T-helper 2 cell treated with Interferon-gamma antibody and Interleukin-4, amounts not matched to agents 100 ng/mL and 5 ng/mL, for 36 hours (primary cell): Measurements from ENCODE around the gene ZNF521. TPM values are rescaled to one million over a fixed set of nuclear protein-coding genes. Genes with fewer than 3 reads are reported as not detected.
"Not testable (repeated sequence)": the region's sequence is repeated elsewhere in the genome, so short reads cannot be mapped to it uniquely, and the experiment has no call there.

ENCODE experiments used
- intact Hi-C: fragments of 100-400 bp; cut with micrococcal nuclease; formaldehyde crosslinking; loops from one replicate; pipeline ENCODE4 v1.15.1; 2023
- total RNA-seq: library from RNA; stranded (reverse); gene quantifications from 2 replicates; pipeline ENCODE4 v1.2.3, GENCODE V29; 2022

Gene ZNF521
- total RNA-seq, 1 donor from 2014 or later = not detected

- intact Hi-C loops = no loop called here
Observed at GRCh38 chr18:25291150-25291549, 60.8 kb downstream of the ZNF521 start.

- intact Hi-C loops = no loop called here
Observed at GRCh38 chr18:25289001-25289631, 62.9 kb downstream of the ZNF521 start.

DNA sequence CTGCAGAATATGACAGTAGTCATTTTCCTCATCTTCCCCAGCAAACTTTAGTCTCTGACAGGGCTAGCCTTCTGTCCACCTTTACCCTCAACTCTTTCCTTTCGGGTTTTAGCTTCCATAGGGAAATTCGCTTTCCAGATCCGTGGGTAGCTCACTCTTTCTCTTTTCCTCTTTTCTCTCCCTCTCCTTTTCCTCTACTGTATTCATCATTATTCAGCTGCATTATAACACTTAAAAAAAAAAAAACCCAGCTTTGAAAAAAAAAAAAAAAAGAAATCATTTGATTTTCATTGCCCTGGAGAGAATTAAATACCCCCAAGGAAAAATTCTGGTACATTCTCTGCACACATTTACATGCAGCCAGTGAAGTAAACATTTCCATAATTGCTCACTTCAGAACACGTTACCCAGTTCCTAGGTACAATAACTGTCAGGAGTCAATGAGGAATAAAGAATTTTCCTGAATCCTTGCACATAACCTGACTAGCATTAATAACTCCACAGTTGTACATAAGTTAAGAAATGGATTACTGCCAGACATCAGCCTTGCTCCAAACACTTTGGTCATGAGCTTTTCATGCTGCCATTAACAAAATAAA, 63.5 kb downstream of the ZNF521 start:
- intact Hi-C loops = no loop called here

- intact Hi-C loops = no loop called here
Observed at GRCh38 chr18:25287106-25287505, 64.9 kb downstream of the ZNF521 start.

- intact Hi-C loops = no loop called here
Observed at GRCh38 chr18:25284861-25285550, 67.0 kb downstream of the ZNF521 start.

- intact Hi-C loops = no loop called here
Observed at GRCh38 chr18:25284281-25284680, 67.7 kb downstream of the ZNF521 start.

GRCh38 chr18:25283781-25284180, 68.2 kb downstream of the ZNF521 start:
- intact Hi-C loops = no loop called here

DNA sequence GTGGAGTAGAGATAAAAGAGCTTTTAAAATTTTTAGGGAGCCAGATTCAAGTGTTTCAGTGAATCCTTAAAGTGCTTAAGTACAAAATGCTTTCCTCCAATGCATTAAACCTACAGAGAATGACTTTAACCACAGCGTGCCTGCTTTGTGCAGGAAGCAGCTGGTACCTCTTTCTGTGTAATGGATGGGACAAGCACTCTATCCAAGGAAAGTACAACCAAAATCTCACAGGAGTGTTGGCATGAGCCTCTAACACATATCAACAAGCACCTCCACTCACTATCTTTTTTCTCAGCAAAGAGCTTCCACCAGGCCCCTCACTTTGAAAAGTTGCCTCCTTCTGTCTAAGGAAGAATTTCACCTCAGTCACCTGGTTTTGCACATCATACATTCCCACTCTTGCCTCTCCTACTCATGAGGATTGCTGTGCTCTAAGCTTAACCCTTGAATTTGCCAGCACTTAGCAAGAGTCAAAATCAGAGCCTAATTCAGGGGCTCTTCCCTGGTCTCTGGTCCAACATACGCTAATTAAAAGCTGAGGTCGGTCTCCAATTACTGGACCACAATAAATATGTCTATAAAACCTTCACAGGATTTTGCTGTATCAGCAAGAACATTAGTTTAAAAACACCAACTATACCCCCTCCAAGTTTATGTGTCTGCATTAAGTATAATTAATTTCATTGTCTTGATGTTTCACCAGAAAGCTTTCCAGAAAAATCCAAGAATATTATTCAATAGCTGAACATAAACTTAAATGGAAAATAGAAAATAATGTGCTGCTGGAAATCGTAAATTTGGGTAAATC, 68.9 kb downstream of the ZNF521 start:
- intact Hi-C loops = no loop called here

DNA sequence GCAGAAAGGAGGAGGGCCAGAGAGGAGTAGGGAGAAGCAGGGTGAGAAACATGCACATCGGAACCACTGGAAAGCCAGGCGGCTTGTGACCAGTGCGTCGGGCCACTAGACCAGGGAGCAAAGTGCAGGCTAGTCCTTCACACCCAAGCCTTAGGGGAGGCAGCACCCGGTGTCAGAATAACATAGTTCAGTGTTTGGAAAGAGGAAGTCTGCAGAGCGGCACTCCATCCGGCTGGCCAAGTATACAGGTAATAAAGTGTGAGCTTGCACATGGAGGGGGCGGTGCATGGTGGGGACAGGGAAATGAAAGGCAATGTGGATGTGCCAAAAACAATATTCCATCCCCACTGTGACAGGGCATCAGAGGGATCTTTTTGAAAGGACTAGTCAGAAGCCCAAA, 69.7 kb downstream of the ZNF521 start:
- intact Hi-C loops = no loop called here

DNA sequence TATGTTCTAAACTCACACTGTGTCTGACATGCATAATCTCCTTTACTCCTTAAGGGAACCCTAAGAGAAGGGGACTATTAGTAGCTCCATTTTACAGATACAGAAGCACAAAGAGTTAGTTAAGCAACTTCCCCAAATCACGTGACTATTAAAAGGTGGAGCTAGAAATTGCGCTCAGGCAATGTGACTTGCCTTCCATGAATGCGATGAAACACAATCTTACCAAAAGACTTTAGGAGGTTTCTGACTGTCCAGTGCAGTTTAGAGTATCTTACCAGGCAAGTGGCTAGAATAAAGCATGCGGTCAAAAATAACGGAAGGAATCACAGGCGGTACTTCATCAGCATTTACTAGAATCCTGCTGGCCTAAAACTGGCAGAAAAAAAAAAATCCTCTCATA, 70.4 kb downstream of the ZNF521 start:
- intact Hi-C loops = no loop called here

DNA sequence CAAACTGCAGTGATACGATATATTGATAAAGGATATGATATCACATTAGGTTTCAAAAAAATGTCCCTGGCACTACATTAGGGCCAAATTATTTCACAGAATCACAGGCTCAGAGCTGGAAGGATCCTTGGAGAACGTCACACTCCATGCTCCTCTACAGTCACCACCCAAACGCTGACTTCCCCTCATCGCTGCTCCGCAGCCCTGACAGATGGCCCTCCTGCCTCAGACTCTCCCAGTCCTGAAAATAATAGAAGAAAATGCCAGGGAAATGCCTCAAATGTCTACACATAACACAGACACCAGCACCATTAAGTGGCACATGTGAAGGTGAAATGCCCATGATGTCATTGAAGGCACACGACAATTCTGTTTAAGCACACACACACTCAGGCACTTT, 72.0 kb downstream of the ZNF521 start:
- intact Hi-C loops = no loop called here

DNA sequence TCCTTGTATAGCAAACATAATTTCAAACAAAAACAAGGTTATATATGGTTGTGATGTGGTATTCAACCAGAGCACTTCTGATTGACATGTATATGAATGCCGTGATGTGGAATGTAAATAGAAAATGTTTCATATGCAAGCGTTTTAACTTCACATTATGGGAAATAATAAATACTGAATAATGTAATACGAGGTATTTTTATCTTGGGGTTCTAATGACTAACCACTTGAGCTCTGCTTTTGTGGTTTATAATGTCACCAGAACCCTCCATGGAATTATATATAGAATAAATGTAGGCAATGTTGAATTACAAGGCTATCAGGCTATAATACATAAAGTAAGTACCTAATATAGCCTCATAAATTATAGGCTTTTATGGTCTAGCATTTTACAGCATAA, 72.4 kb downstream of the ZNF521 start:
- intact Hi-C loops = no loop called here

DNA sequence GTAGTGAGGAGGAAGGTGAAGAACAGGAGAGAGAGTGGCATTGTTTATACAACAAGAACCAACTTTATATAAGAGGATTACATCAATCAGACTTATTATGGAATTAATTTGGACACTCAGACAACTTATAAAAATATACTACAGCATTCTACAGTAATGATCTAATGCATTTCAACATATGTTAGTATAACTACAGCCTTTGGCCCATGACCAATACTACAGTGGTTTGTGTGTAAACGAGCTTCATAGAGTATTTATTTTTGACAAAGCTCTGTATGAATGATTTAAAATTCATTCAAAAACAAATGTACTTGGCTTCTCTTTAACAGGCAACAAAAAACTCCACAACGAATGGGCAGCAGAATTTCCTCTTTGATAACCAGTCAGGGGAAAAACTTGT, 72.8 kb downstream of the ZNF521 start:
- intact Hi-C loops = no loop called here

GRCh38 chr18:25278394-25278793, 73.6 kb downstream of the ZNF521 start:
- intact Hi-C loops = no loop called here

GRCh38 chr18:25275412-25276001, 76.5 kb downstream of the ZNF521 start:
- intact Hi-C loops = no loop called here

DNA sequence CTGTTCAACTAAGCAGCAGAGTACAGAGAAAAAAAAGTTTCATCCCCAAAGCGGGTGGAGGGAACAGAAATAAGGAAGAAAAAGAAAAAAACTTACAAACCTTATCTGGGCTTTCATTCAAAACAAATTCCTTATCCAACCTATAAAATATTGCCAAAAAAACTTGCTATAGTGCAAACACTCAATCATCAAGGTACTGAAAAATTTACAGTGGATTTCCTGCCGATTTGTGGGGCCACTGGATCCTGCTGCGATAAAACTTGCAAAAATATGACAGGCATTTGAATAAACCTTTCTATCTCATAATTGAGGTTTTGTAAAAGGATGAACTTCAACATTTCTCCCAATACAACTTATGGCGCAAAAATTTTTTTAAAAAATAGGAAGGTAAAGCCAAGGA, 77.0 kb downstream of the ZNF521 start:
- intact Hi-C loops = no loop called here

GRCh38 chr18:25266931-25267527, 84.9 kb downstream of the ZNF521 start:
- intact Hi-C loops = not testable (repeated sequence)

DNA sequence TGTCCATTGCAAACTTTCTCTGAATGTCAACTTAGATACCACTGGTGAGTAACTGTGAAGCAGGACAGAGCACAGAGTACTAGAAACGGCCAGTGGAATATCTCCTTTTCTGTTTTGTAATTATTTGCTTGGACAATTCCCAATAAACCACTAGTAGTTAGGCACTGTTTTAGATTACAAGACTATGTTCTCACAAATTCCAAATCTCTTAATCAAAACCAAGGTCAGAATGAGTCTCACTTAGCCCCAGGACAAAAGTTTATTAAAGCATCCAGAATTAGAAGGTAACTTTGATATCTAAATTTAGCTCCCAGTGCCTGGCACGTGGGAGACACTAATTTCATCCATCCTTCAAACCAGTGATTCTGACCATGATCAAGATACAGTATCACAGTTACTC, 89.0 kb downstream of the ZNF521 start:
- intact Hi-C loops = no loop called here

- intact Hi-C loops = no loop called here
Observed at GRCh38 chr18:25261768-25262167, 90.2 kb downstream of the ZNF521 start.

DNA sequence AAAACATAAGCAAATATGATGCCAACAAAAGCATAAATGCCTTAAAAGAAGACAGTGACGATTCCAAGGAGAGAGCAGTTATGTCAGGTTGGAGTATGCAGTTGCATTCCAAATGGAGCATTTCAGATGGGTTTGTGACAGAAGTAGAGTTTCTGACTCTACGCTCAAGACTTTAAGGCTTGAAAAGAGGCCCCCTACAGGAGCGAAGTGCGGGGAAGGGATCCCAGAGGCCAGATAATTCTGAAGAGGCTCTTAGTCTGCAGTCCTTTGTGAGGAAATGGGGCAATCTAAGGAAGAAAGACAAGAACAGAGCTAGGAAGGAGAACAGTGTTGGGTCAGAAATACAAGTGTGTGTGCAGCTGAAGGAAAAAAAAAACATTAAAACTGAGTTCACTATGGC, 95.5 kb downstream of the ZNF521 start:
- intact Hi-C loops = no loop called here

- intact Hi-C loops = no loop called here
Observed at GRCh38 chr18:25253779-25254178, 98.2 kb downstream of the ZNF521 start.
